Immature natural killer cell (primary cell): Measurements from ENCODE around the gene CLSTN1. TPM values are rescaled to one million over a fixed set of nuclear protein-coding genes. Genes with fewer than 3 reads are reported as not detected.

Experiments used
- DNase-seq, 3 donors: peaks; one replicate each; pipeline ENCODE4 v3.0.0; 2022; ENCODE audit warnings: mixed read lengths in 1 of 3
- H3K27ac Mint-ChIP-seq, 6 donors: one replicate each; pipeline ENCODE4 v1.8.0; 2020; ENCODE audit warnings: mixed read lengths in 6 of 6, mild to moderate bottlenecking in 5 of 6, inconsistent platforms in 4 of 6, moderate library complexity in 3 of 6
- H3K27me3 Mint-ChIP-seq, 3 donors: one replicate each; pipeline ENCODE4 v1.8.0; 2020 to 2021; ENCODE audit warnings: low read depth in 3 of 3, mild to moderate bottlenecking in 3 of 3, mixed read lengths in 3 of 3, moderate library complexity in 3 of 3, inconsistent platforms in 1 of 3
- H3K36me3 Mint-ChIP-seq, 3 donors: one replicate each; pipeline ENCODE4 v1.8.0; 2020; ENCODE audit warnings: mixed read lengths in 3 of 3, inconsistent platforms in 2 of 3, mild to moderate bottlenecking in 2 of 3
- H3K4me1 Mint-ChIP-seq, 2 donors: one replicate each; pipeline ENCODE4 v1.8.0; 2020; ENCODE audit warnings: inconsistent platforms in 2 of 2, mild to moderate bottlenecking in 2 of 2, mixed read lengths in 2 of 2, moderate library complexity in 1 of 2
- H3K4me3 Mint-ChIP-seq, 5 donors: one replicate each; pipeline ENCODE4 v1.8.0; 2020; ENCODE audit warnings: mild to moderate bottlenecking in 5 of 5, mixed read lengths in 5 of 5, inconsistent platforms in 3 of 5, moderate library complexity in 3 of 5
- H3K9me3 Mint-ChIP-seq, 6 donors: one replicate each; pipeline ENCODE4 v1.8.0; 2020; ENCODE audit warnings: mild to moderate bottlenecking in 6 of 6, mixed read lengths in 6 of 6, inconsistent platforms in 4 of 6, moderate library complexity in 3 of 6
- polyA plus RNA-seq, 3 donors: library from polyadenylated mRNA; unstranded; fragments of 300-500 nt; fragmentation: Illumina TruSeq; gene quantifications; one replicate each; pipeline ENCODE4 v1.2.3, GENCODE V29; 2021

CLSTN1 gene
- polyA plus RNA-seq, 3 donors from 2014 or later, result 7.4 to 35.7 (median 11.0) TPM

DNA sequence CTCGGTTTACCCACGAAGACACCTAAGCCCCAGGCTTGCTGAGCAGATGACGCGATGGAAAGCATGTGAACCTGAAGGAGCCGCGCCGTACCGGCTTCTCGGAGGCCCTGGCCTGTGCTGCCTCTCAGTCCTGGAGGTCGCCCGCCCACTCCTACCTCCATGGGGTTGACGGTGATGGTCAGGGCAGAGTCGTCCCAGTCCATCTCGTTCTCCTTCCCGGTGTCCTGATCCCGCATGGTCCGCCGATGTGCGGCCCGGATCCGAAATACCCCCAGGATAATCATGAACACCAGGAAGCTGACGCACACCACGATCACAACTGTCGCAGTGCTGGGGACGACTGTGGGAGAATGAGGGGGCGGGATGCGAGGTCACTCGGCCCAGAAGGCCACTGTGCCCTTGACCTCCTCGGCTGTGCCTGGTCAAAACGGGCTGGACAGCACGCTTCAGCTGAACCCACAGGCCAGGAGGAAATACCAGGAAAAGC, 92.7 kb downstream of the CLSTN1 start:
- Mint-ChIP-seq H3K4me3 (peak overlapping the region in 1 of 5 donors; percentile 30), H3K9me3 (no peaks in the 10 kb centered on the region), H3K27ac (peak overlapping the region in 1 of 6 donors; percentile 85), H3K36me3 (peaks cover 7 to 41% (median 15%) of the 10 kb centered on the region in 3 donors), H3K4me1 (peaks cover 27 to 40% of the 10 kb centered on the region in 2 donors), H3K27me3 (peaks cover 9 to 47% (median 45%) of the 10 kb centered on the region in 3 donors)
- DNase-seq, result no peak

GRCh38 chr1:9730096-9730901, 93.5 kb downstream of the CLSTN1 start:
- peaks cover 7 to 41% (median 15%) of the 10 kb centered on the region in 3 donors for H3K36me3 Mint-ChIP-seq
- no peak overlapping the region for H3K4me3 Mint-ChIP-seq
- DNase-seq, result no peak
- no peaks in the 10 kb centered on the region for H3K9me3 Mint-ChIP-seq
- peak overlapping the region in 4 of 6 donors; percentile 68 to 89 (median 80) for H3K27ac Mint-ChIP-seq
- peaks cover 9 to 48% (median 42%) of the 10 kb centered on the region in 3 donors for H3K27me3 Mint-ChIP-seq
- peaks cover 27 to 40% of the 10 kb centered on the region in 2 donors for H3K4me1 Mint-ChIP-seq

DNA sequence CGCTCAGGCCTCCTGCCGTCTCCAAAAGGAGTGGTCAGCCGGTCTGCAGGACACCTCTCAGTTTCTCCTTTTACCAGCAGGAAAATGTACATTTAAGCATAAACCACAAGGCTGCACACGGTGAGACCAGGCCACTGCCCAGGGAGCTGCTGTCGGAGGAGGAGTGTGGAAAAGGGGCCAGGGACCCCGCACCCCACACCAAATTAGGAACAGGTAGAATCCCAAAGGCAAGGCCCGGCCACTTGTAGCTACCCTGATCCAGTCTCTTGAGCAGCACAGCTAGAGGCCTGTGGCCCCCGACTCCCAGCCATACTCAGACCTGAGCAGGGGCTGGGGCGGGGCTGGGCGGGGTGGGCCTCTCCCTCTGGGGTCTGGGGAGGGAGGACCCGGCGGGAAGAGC, 94.2 kb downstream of the CLSTN1 start:
- Mint-ChIP-seq H3K27ac (peak overlapping the region in 5 of 6 donors; percentile 75 to 90 (median 84)), H3K36me3 (peaks cover 7 to 45% (median 15%) of the 10 kb centered on the region in 3 donors), H3K4me1 (peaks cover 32 to 40% of the 10 kb centered on the region in 2 donors), H3K27me3 (peaks cover 11 to 47% (median 38%) of the 10 kb centered on the region in 3 donors), H3K9me3 (no peaks in the 10 kb centered on the region), H3K4me3 (no peak overlapping the region)
- DNase-seq, result no peak

DNA sequence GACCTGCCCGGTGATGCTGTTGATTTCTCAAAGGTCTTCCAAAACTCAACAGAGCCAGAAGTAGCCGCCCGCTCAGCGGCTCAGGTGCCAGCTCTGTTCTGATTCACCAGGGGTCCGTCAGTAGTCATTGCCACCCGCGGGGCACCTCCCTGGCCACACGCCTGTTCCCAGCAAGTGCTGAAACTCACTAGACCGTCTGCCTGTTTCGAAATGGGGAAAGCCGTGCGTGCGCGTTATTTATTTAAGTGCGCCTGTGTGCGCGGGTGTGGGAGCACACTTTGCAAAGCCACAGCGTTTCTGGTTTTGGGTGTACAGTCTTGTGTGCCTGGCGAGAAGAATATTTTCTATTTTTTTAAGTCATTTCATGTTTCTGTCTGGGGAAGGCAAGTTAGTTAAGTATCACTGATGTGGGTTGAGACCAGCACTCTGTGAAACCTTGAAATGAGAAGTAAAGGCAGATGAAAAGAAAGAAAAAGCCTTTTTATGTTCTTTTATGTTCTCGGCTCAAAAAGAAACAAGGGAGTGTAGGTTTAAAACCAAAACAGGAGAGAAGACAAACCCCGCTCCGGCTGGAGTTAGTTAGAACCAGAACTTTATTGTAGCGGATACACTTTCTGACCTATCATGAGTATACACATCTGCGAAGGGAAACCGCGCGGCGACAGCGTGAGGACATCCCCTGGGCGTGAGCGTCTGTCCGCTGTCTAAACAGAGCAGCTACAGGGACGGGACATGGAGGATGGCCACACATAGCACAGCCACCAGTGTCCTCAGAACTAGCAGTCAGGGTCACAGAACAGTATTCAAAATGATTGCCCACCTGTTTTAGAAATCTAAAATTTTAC, 95.1 kb downstream of the CLSTN1 start:
- DNase-seq, result peak in 1 of 3 donors; percentile 48
- Mint-ChIP-seq H3K9me3 (no peaks in the 10 kb centered on the region), H3K36me3 (peaks cover 8 to 42% (median 12%) of the 10 kb centered on the region in 3 donors), H3K27me3 (peaks cover 11 to 42% (median 36%) of the 10 kb centered on the region in 3 donors), H3K27ac (peak overlapping the region; percentile 75 to 90 (median 85)), H3K4me3 (peak overlapping the region; percentile 2 to 68 (median 37)), H3K4me1 (peaks cover 31 to 37% of the 10 kb centered on the region in 2 donors)

DNA sequence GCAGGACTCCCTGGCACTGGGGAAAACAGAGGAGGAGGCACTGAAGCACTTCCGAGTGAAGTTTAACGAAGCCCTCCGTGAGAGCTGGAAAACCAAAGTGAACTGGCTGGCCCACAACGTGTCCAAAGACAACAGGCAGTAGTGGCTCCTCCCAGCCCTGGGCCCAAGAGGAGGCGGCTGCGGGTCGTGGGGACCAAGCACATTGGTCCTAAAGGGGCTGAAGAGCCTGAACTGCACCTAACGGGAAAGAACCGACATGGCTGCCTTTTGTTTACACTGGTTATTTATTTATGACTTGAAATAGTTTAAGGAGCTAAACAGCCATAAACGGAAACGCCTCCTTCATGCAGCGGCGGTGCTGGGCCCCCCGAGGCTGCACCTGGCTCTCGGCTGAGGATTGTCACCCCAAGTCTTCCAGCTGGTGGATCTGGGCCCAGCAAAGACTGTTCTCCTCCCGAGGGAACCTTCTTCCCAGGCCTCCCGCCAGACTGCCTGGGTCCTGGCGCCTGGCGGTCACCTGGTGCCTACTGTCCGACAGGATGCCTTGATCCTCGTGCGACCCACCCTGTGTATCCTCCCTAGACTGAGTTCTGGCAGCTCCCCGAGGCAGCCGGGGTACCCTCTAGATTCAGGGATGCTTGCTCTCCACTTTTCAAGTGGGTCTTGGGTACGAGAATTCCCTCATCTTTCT, 96.7 kb downstream of the CLSTN1 start:
- no peak for DNase-seq
- Mint-ChIP-seq H3K27me3 (peaks cover 10 to 35% (median 25%) of the 10 kb centered on the region in 3 donors), H3K36me3 (peaks cover 12 to 47% (median 15%) of the 10 kb centered on the region in 3 donors), H3K27ac (peak overlapping the region in 5 of 6 donors; percentile 22 to 90 (median 53)), H3K4me3 (peak overlapping the region in 1 of 5 donors; percentile 33), H3K4me1 (peaks cover 28 to 29% of the 10 kb centered on the region in 2 donors), H3K9me3 (no peaks in the 10 kb centered on the region)

- peaks cover 24 to 26% of the 10 kb centered on the region in 2 donors for H3K4me1 Mint-ChIP-seq
These were observed 97.4 kb downstream of the CLSTN1 start for GRCh38 chr1:9726406-9726805.

GRCh38 chr1:9724706-9725476, 98.9 kb downstream of the CLSTN1 start:
- Mint-ChIP-seq H3K36me3 (peaks cover 8 to 35% (median 15%) of the 10 kb centered on the region in 3 donors), H3K4me1 (peaks cover 19 to 32% of the 10 kb centered on the region in 2 donors)

More at GRCh38 chr1:9726406-9726805, 97.4 kb downstream of the CLSTN1 start:
- H3K27me3 Mint-ChIP-seq, result peaks cover 6 to 29% (median 20%) of the 10 kb centered on the region in 3 donors
- no peak overlapping the region for H3K4me3 Mint-ChIP-seq
- H3K9me3 Mint-ChIP-seq, result no peaks in the 10 kb centered on the region
- H3K27ac Mint-ChIP-seq, result peak overlapping the region in 1 of 6 donors; percentile 30
- H3K36me3 Mint-ChIP-seq, result peaks cover 12 to 44% (median 15%) of the 10 kb centered on the region in 3 donors
- DNase-seq, result no peak

GRCh38 chr1:9723926-9724325, 99.8 kb downstream of the CLSTN1 start:
- no peak for DNase-seq
- Mint-ChIP-seq H3K27me3 (peaks cover 4 to 20% (median 6%) of the 10 kb centered on the region in 3 donors), H3K27ac (peak overlapping the region in 4 of 6 donors; percentile 2 to 88 (median 48)), H3K4me1 (peaks cover 16 to 33% of the 10 kb centered on the region in 2 donors), H3K4me3 (no peak overlapping the region), H3K9me3 (no peaks in the 10 kb centered on the region), H3K36me3 (peaks cover 8 to 33% (median 12%) of the 10 kb centered on the region in 3 donors)

More at GRCh38 chr1:9724706-9725476, 98.9 kb downstream of the CLSTN1 start:
- Mint-ChIP-seq H3K4me3 (no peak overlapping the region), H3K9me3 (no peaks in the 10 kb centered on the region), H3K27me3 (peaks cover 4 to 20% (median 8%) of the 10 kb centered on the region in 3 donors), H3K27ac (peak overlapping the region; percentile 36 to 75 (median 55))
- DNase-seq, result peak; percentile 66 to 68 (median 68)

GRCh38 chr1:9723068-9723805, 100.5 kb downstream of the CLSTN1 start:
- Mint-ChIP-seq H3K4me3 (no peak overlapping the region), H3K36me3 (peaks cover 6 to 26% (median 8%) of the 10 kb centered on the region in 3 donors), H3K9me3 (no peaks in the 10 kb centered on the region), H3K4me1 (peaks cover 11 to 31% of the 10 kb centered on the region in 2 donors), H3K27me3 (peaks cover 4 to 15% (median 4%) of the 10 kb centered on the region in 3 donors), H3K27ac (peak overlapping the region in 5 of 6 donors; percentile 28 to 88 (median 64))
- DNase-seq, result no peak

- no peak for DNase-seq
- Mint-ChIP-seq H3K27ac (peak overlapping the region in 1 of 6 donors; percentile 64), H3K4me3 (no peak overlapping the region), H3K4me1 (peaks cover 16 to 37% of the 10 kb centered on the region in 2 donors), H3K36me3 (peaks cover 11 to 27% (median 12%) of the 10 kb centered on the region in 3 donors), H3K9me3 (no peaks in the 10 kb centered on the region), H3K27me3 (peaks cover 7 to 17% (median 12%) of the 10 kb centered on the region in 3 donors)
These were observed 101.4 kb downstream of the CLSTN1 start for GRCh38 chr1:9722378-9722749.

DNA sequence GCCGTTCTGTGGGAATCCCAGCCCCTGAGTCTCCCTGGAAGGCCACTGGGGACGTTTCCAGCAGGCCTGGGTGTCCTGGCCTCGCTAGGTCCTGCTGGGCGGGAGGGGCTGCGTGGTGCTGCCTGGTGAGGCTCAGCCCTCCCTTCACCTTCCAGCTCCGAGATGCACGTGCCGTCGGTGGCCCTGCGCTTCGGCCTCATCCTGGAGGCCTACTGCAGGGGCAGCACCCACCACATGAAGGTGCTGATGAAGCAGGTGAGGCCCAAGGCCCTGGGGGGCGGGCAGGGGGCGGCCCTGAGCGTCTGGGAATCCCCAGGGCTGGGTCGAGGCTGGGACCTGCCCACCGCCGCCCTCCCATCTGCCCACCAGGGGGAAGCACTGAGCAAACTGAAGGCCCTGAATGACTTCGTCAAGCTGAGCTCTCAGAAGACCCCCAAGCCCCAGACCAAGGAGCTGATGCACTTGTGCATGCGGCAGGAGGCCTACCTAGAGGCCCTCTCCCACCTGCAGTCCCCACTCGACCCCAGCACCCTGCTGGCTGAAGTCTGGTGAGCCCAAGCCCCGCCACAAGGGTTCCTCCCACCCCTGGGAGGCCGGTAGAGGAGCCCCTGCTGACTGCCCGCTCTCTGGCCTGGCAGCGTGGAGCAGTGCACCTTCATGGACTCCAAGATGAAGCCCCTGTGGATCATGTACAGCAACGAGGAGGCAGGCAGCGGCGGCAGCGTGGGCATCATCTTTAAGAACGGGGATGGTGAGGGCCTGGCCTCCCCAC, 102.0 kb downstream of the CLSTN1 start:
- peaks cover 22 to 42% of the 10 kb centered on the region in 2 donors for H3K4me1 Mint-ChIP-seq
- peak; percentile 66 to 70 (median 69) for DNase-seq
- H3K27me3 Mint-ChIP-seq, result peaks cover 7 to 17% (median 13%) of the 10 kb centered on the region in 3 donors
- H3K4me3 Mint-ChIP-seq, result no peak overlapping the region
- H3K36me3 Mint-ChIP-seq, result peaks cover 12 to 30% (median 12%) of the 10 kb centered on the region in 3 donors
- H3K27ac Mint-ChIP-seq, result peak overlapping the region in 2 of 6 donors; percentile 28
- no peaks in the 10 kb centered on the region for H3K9me3 Mint-ChIP-seq
